HG03558 (cell line): ENCODE data around the gene DOC2B.
"Not testable (repeated sequence)": the region's sequence is repeated elsewhere in the genome, so short reads cannot be mapped to it uniquely, and the experiment has no call there.

ENCODE experiments used
- ATAC-seq: cut with Tn5 transposase; IDR thresholded peaks from one replicate; pipeline ENCODE4 v1.9.1; 2021; ENCODE audit warnings: moderate number of reproducible peaks; ENCODE audit not compliant: unreplicated experiment; ENCODE audit errors: extremely low read depth

DOC2B gene

DNA sequence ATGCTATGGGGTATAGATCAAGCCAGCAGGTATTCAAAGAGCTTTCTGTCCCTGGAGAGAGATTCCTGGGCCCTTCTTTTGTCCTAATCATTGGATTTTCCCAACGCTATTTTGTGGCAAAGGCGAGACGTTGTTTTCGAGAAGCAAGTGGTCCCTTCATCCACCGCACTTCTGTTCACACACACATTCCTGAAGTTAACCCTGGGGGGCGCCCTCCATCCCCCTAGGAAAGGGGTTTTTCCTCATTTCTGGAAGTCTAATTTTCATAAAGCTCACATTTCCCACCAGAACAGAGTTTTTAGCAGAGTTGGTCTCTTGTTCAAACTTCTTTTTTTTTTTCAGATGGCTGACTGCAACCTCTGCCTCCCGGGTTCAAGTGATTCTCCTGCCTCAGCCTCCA lies 32.2 kb downstream of the DOC2B start:
- ATAC-seq, result no peak

DNA sequence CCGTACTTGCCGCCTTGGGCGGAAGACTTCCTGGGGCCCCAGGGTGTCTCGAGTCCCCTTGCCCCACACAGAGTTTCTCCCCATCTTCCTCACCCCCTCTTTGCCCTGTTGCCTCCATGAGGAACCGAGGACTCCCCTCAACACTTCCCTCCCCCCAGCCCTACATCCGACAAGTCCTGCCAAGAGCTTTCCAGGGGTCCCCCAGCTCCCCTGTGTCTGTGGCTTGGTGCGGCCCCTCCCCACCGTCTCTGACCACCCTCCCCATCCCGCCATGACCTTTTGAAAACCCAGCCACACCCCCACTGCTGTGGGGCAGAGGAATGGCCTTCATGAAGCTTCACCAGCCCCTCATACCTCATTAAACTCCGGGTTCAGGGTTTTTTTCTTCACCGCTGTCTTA lies 32.7 kb downstream of the DOC2B start:
- ATAC-seq, result no peak

DNA sequence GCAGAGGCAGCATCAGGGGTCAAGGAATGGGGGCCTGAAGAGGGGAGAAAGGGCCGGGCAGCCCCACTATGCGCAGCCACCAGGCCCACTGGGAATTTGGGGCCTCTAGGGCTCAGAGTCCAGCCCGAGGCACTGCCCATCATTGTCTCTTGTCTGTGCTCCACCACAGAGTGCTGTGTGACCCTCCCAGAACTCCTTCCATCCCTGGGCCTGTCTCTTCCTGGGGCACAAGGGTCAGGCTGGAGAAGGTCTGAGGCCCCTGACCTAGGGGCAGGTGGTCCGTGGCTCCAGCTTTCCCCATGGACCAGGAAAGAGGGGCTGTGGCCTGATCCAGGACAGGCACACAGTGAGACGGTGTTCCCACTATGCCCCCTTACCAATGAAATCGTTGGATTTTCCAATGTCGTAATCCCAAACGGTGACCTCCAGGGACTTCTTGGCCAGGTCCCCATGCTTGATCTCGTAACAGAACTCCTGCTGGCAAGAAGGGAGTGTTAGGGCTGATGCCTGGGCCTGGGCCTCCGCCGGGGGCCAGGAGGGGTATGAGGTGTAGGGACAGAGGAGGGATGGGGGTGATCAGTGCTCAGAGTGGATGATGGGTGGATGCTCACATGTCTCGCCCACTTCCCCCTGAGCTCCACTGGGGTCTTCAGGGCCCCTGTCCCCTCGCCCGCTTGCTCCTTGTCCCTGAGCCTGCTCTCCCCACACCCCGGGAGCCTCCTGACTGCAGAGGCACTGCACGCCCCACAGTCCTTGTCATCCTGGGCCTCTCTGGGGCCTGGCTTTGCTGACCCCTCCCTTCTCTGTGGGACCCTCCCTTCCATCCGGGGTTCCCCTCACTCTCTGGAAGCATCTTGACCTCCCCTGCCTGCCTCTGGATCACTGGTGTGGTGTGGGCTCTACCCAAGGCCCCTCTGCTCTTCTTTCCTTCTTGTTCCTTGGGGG lies 33.4 kb downstream of the DOC2B start:
- no peak for ATAC-seq

DNA sequence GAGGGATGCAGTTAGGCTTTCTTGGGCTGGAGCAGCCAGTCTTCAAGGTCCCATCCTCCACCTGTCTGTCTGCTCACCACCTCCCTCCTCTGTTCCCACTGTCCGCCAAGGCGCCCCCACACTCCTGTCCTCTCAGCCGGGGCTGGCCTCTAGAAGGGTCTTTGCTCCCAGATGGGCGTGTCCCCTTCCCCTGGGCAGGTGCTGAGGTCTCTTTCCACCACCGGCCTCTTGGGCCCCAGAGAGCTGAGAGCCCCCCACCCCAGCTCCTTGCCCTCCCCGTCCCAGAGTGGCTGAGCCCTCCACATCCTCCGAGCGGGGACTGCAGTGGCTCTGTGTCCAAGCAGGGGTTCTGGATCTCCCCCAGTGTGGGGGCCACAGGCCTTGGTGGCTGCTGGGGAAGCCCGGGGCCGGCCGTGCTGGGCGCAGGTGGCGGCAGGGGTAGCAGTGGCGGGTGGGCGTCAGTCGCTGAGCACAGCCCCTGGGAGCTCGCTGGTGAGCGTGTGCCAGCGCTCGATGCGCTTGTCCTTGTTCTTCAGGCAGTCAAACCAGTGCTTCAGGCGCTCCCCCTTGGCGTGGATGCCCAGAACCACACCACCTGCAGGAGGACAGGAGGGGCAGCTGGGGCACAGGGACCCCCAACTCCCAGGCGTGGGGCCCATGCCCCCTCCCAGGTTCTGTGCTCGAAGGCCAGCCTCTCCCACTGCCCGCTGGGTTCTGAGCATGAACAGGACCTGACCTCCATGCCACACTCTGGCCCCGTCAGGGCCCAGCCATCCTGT lies 34.3 kb downstream of the DOC2B start:
- ATAC-seq, result no peak

DNA sequence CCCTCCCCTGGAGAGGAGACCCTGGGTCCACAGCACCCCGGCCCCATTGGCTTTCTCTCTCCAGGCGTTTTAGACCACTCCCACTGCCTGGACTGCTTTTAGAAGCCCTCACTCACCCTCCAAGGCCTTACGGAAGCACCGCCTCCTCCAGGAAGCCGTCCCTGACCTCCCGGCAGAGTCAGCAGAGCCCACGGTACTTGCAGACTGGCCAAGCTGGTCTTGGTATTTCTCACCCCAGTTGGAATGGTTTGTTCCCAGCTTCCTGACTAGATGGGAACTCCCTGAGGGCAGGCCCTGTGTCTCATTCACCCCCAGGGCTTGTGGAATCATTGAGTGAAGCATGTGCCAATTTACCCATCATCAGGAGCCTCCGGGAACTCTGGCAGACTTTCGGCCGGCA lies 34.9 kb downstream of the DOC2B start:
- ATAC-seq, result no peak

DNA sequence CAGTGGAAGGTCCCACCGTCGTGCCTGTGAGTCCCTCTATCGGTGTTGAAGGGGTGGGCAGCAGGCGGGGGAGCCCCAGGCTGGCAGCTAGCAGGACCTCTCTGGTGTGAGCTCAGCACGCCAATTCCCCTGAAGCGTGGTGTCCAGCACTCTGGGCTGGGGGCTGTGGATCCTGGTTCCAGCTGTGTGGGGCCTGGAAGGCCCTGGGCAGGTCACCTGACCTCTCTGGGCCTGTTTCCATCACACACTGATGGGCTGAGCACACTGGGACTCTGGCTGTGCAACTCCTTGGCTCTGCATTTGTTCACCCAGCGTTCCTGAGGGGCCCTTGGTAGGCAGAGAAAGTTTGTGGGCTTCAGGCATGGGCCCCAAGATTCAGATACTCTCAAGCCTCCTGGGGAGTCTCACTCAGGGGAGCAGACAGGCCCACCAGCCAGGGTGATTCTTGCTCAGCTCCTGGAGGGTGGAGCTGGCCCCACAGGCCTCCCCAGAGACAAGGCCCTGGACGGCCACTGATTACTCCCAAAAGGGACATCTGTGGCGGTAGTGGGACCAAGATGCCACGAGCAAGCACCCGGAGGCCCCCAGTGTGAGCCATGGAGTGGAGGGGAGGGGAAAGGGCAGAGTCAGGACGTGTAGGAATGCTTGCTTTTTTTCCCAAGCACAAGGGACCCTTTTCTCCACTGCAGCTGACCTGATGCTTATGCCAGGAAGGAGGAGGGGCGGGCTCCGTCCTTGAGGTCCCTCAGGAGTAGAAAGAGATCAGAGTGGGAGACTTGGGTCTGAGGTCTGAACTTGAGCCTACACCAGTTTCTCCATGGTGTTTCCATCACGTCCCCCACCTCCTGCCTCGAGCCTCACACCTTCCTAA lies 35.5 kb downstream of the DOC2B start:
- ATAC-seq, result no peak

DNA sequence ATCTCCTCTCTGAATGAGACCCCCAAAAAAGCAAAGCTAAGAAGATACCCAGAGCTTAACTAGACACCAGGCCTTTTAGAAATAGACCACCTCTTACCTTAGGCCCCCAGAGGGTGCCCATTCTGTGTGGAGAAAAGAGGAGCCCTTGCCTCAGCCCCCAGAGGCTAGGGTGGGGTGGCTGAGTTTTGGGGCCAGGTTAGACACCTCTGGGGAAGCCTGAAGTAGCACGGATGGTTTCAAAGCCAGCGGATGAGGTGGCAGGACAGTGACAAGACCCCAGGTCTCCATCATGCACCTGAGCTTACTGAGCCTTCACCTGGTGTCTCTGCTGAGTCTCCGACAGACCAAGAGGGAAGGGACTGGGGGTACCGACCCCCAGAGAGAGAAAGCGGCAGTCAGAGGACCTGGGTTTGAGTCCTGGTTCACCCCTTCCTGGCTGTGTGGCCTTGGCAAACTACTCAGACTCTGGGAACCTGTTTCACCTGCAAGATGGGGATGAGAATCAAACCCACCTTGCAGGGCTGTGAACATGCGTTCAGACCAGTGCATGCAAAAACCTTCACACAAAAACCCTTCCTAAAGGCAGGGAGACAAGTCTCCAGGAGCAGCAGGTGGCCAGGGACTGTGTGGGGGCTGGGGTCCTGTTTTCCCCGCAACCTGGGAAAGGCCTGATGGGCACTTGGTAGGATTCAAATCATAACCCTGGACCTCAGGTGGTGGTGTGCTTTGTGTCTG lies 36.3 kb downstream of the DOC2B start:
- ATAC-seq, result no peak

DNA sequence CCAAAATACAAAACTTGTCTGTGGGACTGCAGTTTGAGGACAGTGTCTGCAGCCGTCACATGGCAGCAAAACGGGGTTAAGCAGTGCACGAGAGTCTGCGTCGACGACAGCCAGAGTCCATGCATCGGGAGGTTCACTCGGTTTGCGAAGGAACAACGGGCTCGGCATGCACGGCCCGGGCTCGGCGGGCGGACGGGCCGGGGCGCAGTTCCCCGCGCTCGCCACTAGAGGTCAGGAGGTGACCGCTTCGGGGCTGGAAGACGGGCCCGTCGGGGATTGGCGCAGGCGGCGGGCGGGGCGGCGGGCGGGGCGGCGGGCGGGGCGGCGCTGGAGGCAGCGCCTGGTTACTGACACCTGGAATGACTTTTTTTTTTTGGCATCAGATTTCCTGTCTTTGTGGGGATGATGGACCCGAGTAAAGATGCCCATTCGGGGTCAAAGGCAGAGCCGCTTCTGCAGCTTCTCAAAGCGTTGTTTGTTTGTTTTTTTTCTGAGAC lies 37.6 kb downstream of the DOC2B start:
- ATAC-seq, result no peak

DNA sequence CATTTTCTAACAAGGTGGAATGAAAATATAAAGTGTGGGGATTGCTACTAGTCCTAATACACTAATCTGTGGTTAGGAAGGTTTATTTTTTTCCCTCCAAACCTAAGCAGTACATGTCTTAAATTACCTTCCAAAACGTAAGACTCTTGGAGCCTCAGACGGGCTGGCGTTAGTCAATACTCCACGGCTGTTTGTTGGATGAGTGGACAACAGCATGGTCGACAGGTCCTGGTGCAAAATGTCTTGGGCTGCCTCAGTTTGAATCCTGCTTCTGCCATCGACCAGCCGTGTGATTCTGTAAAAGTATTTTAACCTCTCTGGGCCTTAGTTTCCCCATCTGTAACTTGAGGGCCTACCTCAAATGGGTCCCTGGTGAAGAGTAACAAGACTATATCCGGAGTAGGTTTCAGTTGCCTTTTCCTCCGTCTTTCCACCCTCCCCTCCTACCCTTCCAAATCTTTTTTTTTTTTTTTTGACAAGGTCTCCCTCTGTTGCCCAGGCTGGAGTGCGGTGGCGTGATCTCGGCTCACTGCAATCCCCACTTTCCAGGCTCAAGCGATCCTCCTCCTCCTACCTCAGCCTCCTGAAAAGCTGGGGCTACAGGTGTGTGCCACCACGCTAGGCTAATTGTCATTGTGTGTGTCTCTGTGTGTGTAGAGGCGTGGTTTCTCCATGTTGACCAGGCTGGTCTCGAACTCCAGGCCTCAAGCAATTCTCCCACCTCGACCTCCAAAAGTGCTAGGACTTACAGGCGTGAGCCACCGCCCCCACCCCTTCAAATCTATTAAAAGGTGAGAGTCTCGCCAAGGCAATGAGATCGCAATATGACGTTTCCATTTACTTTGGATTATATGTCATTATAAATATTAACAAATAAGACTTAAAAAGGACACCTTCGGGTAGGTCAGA lies 38.3 kb downstream of the DOC2B start:
- ATAC-seq, result no peak

DNA sequence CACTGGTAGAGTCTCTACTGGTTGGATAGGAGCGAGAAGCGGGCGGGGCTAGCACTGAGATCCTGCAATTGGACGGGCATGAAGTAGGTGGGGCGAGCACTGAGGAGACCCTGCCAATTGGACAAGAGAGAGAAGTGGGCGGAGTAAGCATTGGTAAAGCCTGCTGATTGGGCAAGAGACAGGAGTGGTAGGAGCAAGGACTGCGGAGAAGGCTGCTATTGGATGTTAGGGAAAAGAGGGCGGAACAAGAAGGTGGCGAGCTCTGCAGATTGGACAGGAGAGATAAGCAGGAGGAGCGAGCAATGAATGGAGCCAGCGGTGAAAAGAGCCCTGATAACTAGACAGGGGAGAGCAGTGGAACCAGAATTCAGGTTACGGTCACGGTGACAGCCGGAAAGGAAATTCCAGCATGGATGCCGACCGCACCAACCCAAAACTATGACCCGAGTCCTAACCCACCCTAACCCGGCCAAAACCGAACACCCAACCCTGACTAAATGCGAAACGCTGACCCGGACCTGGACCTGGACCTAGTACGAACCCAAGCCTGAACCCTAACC lies 39.3 kb downstream of the DOC2B start:
- ATAC-seq, result no peak

DNA sequence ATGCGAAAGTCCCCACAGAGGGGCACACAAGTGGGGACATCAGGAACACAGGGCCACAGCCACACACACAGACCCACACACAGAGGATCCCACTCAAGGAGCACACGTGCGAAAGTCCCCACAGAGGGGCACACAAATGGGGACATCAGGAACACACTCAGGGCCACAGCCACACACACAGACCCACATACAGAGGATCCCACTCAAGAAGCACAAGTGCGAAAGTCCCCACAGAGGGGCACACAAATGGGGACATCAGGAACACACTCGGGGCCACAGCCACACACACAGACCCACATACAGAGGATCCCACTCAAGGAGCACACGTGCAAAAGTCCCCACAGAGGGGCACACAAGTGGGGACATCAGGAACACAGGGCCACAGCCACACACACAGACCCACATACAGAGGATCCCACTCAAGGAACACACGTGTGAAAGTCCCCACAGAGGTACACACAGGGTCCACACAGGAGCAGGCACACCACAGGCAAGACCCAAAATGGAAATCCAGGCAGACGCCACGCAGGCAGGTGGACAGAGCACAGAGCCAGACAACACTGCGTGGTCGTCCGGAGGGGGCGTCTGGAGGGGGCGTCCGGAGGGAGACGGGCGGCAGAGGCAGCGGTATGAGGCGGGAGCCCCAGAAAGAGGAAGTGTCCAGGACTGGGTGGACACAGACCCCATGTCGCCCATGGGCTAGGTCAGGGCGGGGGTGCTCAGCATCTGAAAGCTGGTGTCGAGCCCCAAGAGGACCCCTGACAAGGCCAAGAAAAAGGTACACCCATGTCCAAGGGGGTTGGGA lies 41.8 kb downstream of the DOC2B start:
- not testable (repeated sequence) for ATAC-seq

DNA sequence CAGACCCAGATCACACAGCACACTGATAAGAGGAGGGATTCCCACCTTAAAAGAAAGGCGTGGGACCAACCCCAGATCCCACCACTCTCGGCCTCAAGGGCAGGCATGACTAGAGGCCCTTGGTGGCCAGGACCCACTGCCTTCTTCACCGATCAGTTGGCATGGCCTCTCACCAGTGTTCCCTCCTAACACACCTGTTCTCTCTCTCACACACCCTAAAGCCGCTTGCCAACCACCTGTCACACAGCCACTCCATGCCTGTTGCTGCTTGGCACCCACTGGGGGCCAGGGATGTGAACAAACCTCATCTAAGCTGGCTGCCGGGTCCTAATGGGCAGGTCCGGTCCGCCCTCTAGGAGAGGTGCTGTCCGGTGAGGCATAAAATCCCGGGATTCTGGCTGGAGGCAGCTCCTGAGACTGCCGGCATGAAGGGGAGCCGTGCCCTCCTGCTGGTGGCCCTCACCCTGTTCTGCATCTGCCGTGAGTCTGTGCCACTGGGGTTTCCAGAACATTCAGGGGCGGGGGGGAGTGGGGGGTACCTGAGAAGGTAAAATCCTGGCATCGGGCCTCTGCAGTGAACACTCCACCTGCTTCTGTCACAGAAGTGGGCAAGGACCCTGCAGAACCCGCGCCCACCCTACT lies 44.2 kb downstream of the DOC2B start, which contains the start of gene SCGB1C2:
TSS of gene SCGB1C2 (plus strand) at position 404 of the 642 bp plus-strand sequence. CDS start at position 426, 22 bp downstream.
- ATAC-seq, result not testable (repeated sequence)

DNA sequence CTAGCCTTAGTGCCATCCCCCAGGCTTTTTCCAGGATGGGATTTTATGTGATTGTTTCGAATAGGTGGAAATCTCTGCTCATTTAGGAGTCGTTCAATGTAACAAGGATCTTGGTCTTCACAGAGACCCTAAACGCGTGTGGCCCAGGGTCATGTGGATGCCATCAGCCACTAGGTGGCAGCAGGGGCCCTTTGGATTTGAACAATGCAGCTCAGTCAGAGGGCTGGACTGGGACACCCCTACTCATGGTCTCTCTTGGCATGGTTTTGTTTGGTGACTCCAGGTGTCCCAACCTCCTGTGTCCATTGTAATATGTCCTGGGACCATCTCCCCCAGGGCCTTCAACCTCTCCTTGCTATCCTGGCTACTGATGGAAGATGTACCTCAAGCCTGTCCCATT lies 44.9 kb downstream of the DOC2B start:
- ATAC-seq, result peak; percentile 33

DNA sequence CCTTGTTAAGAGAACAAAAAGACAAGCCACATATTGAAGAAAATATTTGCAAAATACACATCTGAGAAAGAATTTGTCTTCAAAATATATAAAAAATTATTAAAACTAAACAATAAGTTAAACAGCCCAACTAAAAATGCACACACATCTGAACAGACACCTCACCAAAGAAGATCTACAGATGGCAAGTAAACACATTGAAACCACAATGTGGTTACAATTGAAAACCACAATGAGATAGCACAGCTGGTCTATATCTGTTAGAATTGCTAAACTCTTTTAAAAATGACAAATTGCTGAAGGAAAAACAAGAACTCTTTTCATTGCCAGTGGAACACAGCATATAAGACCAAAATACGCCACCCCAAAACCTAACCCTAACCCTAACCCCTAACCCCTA lies 45.6 kb downstream of the DOC2B start:
- ATAC-seq, result not testable (repeated sequence)

DNA sequence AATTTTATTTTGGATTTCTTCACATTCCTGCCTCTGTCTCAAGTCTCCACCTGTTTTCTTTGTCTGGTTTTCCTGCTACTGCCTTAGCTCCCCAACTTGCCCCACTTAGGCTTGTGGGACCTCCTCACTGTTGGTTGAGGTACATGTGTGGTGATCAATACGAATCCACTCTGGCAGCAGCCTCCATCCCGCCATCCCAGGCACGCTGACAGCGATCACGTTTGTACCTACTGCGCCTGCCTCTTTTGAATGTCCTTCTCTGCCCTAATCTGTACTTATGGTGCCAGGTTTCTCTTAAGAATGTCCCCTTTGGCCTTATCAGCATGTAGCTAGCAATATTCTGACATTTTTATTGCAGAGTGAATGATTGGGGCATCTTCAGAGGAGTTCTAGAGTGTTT lies 46.4 kb downstream of the DOC2B start:
- ATAC-seq, result not testable (repeated sequence)

DNA sequence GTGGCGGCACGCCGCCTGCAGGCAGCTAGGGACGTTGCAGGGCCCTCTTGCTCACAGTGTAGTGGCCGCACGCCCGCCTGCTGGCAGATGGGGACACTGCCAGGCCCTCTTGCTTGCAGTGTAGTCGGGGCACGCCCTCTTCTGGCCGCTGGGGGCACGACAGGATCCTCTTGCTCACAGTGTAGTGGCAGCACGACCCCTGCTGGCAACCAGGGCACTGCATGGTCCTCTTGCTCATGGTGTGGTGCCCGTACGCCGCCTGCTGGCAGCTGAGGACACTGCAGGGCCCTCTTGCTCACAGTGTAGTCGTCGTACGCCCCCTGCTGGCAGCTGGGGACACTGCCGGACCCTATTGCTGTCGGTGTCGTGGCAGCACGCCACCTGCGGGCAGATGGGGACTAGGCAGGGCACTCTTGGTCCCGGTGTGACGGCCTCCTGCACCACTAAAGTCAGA lies 47.1 kb downstream of the DOC2B start:
- peak; percentile 73 for ATAC-seq

DNA sequence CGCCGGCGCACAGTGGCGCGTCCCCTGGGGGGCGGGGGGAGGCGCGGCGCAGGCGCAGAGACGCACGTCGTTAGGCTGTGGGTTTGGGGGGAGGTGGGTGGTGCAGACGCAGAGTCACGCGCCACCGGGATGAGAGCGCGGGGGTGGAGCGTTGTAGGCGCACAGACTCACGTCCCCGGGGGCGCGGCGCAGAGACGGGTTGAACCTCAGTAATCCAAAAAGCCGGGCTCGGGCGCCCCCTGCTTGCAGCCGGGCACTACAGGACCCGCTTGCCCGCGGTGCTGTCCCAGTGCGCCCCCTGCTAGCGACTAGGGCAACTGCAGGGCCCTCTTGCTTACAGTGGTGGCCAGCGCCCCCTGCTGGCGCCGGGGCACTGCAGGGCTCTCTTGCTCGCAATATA lies 47.5 kb downstream of the DOC2B start:
- ATAC-seq, result not testable (repeated sequence)
